Measurements from ENCODE around the gene PTPRD.

PTPRD gene

DNA sequence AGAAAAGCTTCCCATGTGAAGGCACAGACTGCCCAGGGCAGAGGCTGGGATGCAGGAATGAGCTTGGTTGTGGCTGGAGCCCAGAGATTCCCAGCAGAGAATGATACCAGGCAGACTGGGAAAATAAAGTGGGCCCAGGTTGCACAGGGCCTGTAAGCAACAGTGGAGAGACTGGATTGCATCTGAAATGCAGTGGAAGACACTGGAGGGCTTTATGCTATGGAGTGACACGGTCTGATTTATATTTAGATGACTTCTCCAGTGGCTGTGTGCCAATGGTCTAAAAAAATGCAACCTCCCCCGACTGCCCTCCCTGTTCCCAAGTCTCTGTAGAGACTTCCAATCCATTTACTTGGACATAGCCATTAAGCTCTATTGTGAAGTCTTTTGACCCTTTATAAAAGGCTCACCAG, 1862.2 kb downstream of the PTPRD start:
- DNase-seq (ENCODE audit: low read depth in 2 of 2, low spot score in 1 of 2), result no peak

DNA sequence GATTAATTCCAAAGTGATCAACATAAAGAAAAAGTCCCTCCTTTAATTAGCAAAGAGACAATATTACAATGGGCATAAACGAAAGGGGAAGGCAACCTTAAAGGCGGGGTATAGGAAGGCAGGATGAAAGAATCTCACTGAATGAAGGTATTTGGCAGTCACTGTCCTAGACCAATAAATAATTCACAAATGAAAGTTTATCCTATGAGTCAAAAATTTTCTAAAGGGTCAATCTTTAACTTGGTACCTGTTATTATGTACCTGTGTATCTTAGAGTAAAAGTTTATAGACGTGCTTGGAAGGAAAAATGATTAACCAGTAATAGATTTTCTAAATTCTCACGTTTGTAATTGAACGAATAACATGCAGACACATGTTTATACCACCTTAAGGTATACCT, 1867.5 kb downstream of the PTPRD start:
- DNase-seq (ENCODE audit: low read depth in 2 of 2, low spot score in 1 of 2), result no peak

DNA sequence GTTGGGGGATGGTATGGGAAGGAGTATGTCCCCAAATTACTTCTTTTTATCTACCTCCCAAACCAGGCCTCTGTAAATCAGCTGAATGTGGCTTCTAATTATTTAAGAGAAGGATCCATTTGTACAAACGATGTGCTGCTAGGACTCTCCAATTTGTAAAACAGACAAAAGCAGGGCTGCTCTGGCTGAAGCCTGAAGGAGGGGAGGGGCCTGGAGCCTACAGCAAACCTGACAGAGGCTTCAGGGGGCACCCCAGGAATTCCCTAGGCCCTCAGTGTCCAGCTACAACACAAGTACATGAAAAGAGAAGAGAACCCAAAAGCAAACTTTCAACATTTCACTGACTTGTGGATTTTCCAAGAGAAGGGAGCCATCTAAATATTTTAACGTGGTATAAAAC, 1873.9 kb downstream of the PTPRD start:
- DNase-seq (ENCODE audit: low read depth in 2 of 2, low spot score in 1 of 2), result no peak

DNA sequence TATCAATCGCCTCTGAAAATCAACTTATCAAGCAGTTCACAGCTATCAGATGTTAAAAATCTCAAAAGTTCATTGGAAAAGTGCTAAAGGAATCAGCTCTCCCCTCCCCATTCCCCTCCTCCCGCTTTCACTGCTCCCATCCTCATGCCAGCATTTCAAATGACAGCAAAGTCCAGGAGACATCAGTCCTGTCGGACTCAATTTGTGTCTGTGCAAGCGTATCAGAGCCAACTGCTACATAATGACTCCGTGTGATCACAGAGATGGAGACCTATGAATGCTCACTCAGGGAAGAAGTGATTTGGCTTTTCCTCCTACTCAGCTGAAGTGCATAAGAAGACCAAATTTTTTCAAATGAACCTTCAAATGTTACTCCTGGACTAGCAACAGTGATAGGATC, 1876.0 kb downstream of the PTPRD start:
- no peak for DNase-seq (ENCODE audit: low read depth in 2 of 2, low spot score in 1 of 2)

DNA sequence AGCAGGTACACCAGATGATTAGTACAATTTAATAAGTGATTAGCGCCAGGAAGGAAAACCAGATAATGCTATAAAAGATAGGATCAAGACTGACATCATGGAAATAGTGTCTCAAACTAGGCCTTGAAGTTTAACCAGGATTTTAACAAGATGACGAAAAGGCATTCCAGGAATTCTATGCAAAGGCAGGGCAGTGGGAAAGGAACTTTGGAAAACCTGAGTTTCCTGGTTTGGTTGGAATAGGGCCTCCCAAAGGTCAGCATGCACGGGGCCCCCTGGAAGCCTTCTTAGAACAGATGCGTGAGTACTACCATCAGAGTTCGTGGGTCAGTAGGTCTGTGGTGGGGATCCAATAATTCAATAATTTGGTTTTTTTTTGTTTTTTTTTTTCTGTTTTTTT, 1878.0 kb downstream of the PTPRD start:
- no peak for DNase-seq (ENCODE audit: low read depth in 2 of 2, low spot score in 1 of 2)

DNA sequence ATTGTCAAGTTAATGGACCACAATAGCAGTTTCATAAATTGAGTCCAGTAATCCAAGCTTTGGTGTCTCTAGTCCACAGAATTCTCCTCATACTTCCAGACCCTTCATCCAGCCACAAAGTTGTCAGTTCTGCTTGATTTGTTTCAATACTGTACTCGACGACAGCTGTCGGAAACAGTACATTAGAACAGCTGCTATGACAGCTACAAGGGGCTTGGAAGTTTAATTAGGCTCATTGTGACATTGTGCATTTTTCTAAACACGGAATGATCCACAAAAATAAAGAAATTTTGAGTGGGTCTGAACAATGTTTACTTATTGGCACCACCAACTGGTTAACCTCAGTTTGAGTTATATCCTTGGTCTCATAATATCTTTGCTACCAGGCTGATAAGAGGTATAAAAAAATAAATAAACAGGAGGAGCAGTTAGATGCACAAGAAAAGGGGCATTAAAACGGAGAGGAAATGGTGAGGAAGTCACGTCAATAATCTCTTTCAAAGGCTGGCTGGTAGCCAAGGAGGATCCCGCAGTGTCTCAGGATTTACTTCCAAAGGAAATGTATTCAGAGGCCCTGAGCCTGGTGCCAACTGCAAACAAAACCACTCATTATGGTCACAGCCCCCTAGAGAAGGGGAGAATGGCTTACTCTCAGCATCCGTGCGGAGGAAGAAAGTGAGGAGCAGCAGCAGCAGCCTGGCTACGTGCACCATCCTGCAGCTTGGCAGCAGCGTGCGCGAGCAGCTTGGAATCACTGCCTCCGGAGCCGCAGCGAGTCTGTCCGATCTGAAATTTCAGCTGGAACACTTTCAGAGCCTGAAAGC, 1879.5 kb downstream of the PTPRD start:
- no peak for DNase-seq (ENCODE audit: low read depth in 2 of 2, low spot score in 1 of 2)

DNA sequence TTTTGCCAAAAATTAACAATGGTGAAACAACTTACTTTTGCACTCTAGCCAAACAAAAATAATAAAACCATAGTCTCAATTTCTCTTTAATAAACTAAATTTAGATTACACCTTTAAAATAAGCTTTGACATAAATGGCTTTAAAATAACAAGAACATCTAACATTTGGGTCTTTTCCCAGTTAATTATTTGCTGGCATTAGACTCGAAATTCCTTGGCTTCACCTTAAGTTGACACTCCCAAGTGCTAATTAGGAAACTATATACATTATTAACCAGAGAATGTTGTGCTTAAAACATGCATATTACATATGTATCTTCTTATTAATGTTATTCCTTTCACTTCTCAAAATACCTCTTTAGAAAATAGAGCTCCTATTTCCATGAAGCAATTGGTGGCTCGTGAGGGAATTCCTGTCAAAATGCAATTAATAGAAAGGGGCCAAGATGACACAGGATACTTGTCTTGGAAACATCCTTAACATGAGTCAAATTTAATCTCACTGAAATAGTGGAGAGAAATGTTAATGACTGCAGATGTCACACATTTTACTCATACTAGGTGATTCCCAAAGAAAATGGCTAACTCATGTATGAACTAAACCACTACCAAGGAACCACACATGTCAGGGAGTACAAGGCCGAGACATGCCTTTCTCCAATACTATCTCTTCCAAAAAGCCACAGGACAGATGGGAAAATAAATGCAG, 1880.3 kb downstream of the PTPRD start:
- DNase-seq (ENCODE audit: low read depth in 2 of 2, low spot score in 1 of 2), result no peak

DNA sequence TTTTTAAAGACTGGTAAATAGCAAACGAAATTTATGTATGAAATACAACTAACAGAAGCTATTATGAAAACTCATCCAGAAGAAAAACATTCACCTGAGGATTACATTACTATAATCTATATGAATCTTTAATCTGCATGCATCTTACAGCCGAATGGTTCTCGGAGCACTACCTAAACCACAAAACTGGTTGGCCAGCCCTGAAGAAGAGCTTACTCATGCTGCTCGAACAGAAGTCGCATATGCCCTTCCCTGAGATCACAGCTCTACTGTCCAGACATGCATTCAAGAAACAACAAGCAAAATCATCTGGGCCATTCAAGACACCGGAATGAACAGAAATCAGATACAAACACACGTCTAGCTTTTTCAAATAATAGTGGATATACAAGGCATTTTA, 1882.2 kb downstream of the PTPRD start:
- no peak for DNase-seq (ENCODE audit: low read depth in 2 of 2, low spot score in 1 of 2)

DNA sequence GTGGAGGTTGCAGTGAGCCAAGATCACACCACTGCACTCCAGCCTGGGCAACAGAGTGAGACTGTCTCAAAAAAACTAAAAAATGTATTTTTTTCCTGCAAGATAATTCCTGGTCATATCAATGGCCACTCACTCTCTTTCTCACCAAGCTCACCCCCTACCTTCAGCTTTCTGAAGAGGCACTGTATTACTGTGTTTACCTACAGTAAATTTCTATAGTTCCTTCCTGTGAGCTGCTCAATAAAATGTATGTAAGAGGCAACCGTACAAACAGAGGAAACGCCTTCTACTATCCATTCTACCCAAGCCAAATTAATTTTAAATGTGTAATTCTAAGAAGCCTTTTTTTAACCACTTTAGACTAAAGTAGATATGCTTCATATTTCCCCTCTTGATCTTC, 1883.9 kb downstream of the PTPRD start:
- no peak for DNase-seq (ENCODE audit: low read depth in 2 of 2, low spot score in 1 of 2)

DNA sequence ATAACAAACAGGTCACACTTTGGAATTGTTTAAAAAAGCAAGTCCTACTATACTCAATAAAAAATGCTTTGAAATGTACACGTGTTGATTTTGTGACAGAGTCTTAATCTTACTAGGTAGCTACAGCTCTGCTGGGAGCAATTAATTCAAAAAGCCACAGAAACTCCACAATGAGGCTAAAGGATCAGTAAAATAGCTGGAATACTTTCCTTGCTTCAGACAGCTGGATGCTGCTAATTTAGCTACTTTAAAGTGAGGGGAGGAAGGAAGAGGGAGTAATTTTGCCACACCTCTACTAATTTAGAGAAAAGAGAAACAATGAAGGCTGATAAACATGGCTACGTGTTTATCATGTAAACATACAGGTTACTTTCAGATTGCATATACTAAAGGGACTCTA, 1885.6 kb downstream of the PTPRD start:
- no peak for DNase-seq (ENCODE audit: low read depth in 2 of 2, low spot score in 1 of 2)

DNA sequence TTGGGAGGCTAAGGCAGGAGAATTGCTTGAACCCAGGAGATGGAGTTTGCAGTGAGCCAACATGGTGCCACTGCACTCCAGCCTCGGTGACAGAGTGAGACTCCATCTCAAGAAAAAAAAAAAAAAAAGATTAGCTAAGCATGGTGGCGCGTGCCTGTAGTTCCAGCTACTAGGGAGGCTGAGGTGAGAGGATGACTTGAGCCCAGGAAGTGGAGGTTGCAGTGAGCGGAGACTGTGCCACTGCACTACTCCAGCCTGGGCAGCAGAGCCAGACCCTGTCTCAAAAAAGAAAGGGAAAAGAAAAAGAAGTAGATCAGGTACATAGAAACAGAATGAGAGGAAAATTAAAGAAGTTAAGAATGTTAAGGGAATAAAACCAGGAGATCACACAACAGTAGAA, 1886.1 kb downstream of the PTPRD start:
- no peak for DNase-seq (ENCODE audit: low read depth in 2 of 2, low spot score in 1 of 2)

DNA sequence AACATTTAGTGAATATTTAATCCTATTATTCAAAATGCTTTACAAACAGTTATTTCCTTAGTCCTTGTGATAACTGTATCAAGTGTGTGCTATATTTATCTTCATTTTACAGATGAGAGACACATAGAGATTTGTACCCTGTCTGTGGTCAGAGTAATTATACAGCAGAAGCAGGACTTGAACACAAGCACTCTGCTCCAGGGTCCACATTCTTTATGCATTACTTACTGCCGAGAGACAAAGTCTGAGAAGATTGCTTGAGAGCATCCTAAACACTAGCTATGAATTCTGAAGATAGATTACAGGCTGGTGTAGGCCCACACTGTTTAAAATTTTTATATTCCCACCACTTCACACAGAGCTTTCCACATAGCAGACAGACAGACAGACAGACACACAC, 1887.2 kb downstream of the PTPRD start:
- no peak for DNase-seq (ENCODE audit: low read depth in 2 of 2, low spot score in 1 of 2)

DNA sequence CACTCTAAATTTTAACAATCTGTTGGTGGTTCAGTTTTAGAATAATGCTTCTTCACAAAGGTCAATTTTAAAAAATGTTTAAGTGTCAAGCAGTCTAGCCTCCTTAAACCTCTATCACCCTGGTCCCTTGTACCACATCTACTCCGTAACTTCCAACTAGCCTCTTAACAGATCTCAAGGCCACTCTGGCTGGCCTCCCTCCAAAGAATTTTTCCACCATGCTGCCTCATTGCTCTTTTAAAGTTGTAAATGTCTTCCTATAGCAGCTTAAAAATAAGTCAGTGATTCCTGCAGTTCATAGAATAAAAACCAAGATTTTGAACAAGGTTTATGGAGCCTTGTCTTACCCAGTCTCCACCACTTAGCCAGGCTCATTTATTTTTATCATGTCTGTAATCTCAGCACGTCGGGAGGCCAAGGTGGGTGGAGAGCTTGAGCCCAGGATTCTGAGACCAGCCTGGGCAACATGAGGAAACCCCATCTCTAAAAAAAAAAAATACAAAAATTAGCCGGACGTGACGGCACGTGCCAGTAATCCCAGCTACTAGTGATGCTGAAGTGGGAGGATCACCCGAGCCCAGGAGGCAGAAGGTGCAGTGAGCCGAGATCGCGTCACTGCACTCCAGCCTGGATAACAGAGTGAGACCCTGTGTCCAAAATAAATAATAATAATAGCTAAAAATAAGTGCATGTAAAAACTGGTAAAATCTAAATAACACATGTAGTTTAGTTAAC, 1888.4 kb downstream of the PTPRD start:
- DNase-seq (ENCODE audit: low read depth in 2 of 2, low spot score in 1 of 2), result no peak

DNA sequence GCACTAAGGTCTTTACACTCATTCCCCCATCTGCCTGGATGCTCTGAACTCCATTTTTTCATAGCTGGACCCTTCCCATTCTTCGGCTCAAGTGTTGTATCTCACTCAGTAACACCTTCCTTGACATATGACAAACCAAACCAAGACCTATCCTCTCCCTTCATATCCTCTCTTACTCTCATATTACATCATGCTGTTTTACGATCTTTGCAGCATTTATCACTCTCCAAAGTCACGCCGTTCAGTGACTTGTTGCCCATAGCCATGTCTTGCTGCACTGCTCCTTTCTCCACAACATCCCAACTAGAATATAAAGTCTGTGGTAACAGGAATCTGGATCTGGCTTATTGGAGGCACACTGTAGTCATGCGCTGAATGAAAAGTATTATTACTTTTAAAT, 1889.6 kb downstream of the PTPRD start:
- DNase-seq (ENCODE audit: low read depth in 2 of 2, low spot score in 1 of 2), result no peak

DNA sequence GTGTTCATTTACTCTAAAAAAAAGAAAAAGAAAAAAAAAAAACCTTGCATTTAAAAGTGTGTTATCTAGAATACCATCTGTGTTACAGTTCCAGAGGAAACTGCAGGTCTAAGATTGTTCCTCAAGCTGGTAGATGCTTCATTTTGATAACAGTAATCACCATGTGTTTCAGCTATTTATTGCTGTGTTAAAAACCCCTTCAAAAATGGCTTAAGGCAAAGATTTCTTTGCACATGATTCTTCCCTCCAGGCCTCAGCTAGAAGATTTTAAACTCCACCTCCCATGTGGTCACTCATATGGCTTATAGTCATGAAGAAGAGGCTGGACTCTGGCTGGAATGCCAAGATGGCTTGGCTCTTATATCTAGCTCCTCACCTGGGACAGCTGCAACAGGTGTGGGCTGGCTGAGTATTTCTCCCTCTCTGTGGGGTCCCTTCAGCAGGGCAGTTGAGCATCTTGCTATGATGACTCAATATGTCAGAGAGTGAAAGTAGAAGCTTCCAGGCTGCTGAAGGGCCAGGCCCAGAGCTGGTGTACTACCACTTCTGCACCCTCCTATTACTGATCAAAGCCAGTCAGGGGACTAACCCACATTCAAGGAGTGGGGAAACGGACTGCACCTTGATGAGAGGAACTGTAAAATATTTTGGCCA, 1892.8 kb downstream of the PTPRD start:
- no peak for DNase-seq (ENCODE audit: low read depth in 2 of 2, low spot score in 1 of 2)

DNA sequence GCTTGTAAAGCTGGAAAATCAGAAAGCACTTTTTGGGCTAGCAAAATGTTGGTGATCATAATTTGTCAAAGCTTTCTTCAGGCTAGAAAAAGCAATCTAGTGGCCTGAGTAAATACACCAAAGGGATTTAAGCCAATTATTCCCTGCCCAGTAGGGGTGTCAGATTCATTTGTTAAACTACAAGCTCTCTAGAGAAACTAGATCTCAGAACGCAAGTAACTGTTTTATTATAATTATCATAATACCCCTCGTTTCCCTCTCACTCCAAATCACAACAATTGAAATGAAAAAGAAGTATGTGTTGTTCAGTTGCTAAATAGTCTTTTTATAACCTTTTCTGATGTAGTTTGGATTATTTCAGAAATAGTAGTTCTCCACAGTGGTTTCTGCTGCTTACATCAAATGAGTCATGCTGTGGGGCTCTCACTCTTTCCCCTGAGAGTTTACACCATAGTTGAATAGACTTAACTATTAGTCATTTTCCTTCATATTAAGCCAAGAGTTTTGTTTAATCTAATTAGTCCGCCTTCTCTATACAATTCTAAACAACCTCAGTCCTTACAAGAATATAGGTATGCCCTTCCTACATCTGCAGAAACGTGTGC, 1894.6 kb downstream of the PTPRD start:
- no peak for DNase-seq (ENCODE audit: low read depth in 2 of 2, low spot score in 1 of 2)

DNA sequence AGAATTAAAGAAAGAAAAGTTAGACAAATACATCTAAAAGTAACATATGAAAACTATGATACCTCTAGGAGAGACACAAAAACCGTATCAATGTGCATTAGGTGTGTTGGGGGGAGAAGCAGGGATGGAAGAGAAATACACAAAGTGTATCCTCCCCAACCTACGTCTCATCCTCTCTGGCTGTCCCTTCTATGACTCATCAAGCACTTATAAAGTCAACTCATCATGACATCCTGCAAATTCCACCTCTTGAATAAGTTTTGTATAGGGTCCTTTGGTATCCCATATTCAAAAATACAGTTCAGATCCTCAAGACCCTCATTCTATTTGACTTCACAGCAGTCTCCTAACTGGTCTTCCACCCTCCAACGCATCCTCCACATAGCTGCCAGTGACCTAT, 1895.7 kb downstream of the PTPRD start:
- no peak for DNase-seq (ENCODE audit: low read depth in 2 of 2, low spot score in 1 of 2)

DNA sequence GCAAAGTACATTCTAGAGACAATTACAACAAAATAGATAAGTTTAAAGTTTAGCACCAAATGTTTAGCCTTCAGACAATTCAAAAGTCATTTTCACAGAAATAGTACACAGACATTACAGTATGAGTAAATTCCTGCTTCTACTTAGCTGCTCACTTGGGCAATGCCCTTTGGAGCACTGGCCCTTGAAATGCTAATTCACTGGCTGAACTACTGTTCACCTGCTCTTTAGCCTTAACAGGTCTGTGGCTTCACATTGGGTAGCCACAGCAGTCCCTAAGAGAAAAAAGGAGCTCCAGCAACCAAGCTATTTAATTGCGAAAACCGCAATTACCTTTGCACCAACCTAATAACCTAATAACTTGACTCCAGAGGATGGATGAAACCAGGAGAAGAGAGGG, 1897.0 kb downstream of the PTPRD start:
- DNase-seq (ENCODE audit: low read depth in 2 of 2, low spot score in 1 of 2), result no peak

DNA sequence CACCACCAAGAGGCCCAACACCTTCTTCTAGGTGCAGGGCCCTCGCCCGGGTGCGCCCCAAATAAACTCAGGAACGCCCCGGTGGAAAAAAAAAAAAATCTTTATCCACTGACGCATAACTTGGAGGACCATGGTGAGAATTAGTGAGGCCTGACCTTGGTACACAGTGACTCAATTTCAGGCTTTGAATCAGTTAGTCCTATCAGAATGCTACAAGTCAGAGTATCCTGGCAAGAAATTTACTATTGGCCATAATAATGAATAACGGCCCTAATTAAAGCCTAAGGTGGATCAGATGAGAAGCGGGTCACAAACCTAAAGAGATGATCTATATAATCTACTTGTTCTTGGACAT, 1899.0 kb downstream of the PTPRD start:
- DNase-seq (ENCODE audit: low read depth in 2 of 2, low spot score in 1 of 2), result no peak

DNA sequence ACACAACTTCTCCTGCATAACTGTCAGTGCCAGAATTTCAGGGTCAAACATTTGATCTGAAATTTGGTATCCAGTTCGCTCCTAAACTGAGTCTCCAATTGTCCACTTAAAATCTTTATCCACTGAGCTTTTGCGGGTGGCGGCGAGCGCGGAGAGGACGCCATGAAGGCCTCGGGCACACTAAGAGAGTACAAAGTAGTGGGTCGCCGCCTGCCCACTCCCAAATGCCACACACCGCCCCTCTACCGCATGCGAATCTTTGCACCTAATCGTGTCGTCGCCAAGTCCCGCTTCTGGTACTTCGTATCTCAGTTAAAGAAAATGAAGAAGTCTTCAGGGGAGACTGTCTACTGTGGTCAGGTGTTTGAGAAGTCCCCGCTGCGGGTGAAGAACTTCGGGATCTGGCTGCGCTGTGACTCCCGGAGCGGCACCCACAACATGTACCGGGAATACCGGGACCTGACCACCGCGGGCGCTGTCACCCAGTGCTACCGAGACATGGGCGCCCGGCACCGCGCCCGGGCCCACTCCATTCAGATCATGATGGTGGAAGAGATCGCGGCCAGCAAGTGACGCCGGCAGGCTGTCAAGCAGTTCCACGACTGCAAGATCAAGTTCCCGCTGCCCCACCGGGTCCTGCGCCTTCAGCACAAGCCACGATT, 1899.5 kb downstream of the PTPRD start:
- no peak for DNase-seq (ENCODE audit: low read depth in 2 of 2, low spot score in 1 of 2)

DNA sequence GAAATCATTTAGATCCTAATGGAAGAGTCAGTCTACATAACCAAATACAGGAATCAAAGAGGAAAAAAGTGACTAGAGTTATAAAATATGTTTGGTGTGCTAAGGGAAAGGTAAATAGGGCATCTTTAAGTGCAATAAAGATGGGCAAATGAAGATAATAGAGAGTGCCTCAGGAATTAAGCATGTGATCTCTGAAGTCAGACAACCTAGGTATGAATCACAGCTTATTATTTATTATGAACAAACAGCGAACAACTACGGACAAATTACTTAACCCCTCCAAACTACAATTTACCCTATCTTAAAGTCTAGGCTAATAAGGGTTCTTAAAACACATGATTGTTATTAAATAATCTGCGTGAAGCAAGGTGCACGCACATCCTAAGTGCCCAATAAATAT, 1903.1 kb downstream of the PTPRD start:
- no peak for DNase-seq (ENCODE audit: low read depth in 2 of 2, low spot score in 1 of 2)

All from stimulated activated CD8-positive, alpha-beta memory T cell treated with anti-CD3 and anti-CD28 coated beads, Interleukin-4, amount 100 ng/mL, for 1 hour (primary cell).